ENCODE results near the gene CHGA.

The CHGA gene

DNA sequence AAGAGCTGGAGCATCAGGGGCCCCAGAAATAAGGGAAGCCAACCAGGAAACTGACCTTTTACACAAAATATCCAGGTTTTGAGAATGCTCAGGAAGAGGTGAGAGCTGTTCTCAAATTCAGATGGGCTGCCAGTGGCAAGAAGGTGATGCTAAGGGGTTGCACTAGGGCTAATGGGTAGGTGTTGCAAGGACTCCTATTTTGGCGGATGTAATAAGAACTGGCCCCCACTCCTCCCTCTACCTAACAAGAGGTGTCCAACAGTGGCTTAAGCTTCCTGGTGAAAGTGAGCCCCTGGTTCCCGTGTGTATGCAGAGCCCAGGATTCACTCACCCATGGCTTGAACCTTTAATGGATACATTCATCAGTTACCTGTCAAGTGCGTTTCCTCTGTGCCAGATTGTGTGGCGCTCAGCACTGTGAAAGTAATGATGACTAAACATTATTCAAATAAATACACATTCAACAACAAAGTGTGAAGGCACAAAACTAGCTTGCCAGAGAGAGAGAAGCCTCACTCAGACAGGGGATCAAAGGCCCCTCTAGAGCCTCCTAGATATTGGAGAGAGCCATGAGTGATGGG is 705 bp upstream of the CHGA start:
- TF ChIP-seq, protein P1, sequence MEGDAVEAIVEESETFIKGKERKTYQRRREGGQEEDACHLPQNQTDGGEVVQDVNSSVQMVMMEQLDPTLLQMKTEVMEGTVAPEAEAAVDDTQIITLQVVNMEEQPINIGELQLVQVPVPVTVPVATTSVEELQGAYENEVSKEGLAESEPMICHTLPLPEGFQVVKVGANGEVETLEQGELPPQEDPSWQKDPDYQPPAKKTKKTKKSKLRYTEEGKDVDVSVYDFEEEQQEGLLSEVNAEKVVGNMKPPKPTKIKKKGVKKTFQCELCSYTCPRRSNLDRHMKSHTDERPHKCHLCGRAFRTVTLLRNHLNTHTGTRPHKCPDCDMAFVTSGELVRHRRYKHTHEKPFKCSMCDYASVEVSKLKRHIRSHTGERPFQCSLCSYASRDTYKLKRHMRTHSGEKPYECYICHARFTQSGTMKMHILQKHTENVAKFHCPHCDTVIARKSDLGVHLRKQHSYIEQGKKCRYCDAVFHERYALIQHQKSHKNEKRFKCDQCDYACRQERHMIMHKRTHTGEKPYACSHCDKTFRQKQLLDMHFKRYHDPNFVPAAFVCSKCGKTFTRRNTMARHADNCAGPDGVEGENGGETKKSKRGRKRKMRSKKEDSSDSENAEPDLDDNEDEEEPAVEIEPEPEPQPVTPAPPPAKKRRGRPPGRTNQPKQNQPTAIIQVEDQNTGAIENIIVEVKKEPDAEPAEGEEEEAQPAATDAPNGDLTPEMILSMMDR (IDR thresholded peaks at IDR 0.05; ENCODE audit: insufficient read depth, low read length, missing control alignments): no peak
- POLR2A ChIA-PET: no interaction called here
- H3K4me3 ChIP-seq (ENCODE audit: low read depth, low read length): no peak overlapping the region
- DNase-seq (ENCODE audit: low read depth, low spot score): no peak
- CTCF ChIA-PET: no interaction called here

DNA sequence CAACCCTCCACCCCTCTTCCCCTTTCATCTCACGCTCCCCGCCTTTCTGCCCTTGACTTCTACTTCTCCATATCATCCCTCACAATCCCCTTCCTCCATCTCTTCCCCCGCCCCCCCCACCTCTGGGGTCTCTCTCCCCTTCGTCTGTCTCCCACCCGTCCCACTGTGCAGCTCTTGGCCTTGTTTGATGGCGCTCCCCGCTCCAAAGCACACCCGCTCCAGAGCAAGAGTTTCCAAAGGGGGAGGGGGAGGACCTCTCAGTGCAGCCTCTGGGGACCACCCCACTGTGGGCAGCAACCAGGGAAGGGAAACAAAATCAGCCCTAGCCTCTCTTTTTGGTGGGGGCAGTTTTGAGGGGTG is 774 bp downstream of the CHGA start:
- CTCF ChIA-PET: no interaction called here
- POLR2A ChIA-PET: no interaction called here
- no peak for DNase-seq (ENCODE audit: low read depth, low spot score)
- TF ChIP-seq, protein P1 (IDR thresholded peaks at IDR 0.05; ENCODE audit: insufficient read depth, low read length, missing control alignments): no peak
- no peak overlapping the region for H3K4me3 ChIP-seq (ENCODE audit: low read depth, low read length)

DNA sequence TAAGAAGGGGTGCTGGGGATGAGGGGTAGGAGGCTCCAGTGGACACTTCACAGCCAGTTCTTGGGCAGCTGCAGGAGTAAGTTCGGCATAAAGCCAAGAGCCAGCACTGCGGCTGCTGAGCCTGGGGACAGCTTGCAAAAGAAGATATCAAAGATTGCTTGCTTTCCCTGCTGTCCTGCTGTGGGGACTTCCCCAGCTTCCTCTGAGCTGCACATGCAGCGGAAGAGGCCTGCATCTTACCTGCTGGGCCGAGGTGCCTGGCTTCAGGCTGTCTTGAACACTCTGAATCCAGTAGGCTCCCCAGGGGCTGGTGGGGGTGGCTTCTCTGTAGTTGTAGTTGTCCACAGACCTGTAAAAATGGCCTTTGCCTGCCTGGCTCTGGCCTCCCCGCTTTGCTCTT is 1.3 kb downstream of the CHGA start:
- H3K4me3 ChIP-seq (ENCODE audit: low read depth, low read length): no peak overlapping the region
- DNase-seq (ENCODE audit: low read depth, low spot score): no peak
- TF ChIP-seq, protein P1 (IDR thresholded peaks at IDR 0.05; ENCODE audit: insufficient read depth, low read length, missing control alignments): no peak
- ChIA-PET CTCF (no interaction called here), POLR2A (no interaction called here)

DNA sequence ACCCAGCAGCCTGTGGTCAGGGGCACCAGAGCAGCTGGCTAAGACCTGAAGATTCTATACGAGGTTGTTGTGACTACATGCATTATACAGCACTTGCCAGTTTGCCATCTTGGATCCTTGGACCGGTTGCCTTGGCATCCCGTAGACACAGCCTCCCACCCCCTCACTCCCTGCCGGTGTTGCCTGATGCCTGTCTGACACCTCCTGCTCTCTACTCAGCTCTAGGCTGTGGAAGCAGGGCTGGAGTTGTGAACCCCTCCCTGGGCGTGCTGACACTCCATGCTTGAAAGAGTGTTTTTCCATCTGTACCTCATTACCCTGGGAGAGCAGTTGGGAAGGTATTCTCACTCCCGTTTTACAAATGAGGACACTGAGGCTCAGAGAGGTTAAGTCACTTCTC is 2.5 kb downstream of the CHGA start:
- no peak for DNase-seq (ENCODE audit: low read depth, low spot score)
- TF ChIP-seq, protein P1 (IDR thresholded peaks at IDR 0.05; ENCODE audit: insufficient read depth, low read length, missing control alignments): no peak
- H3K4me3 ChIP-seq (ENCODE audit: low read depth, low read length): no peak overlapping the region
- ChIA-PET CTCF (no interaction called here), POLR2A (no interaction called here)

DNA sequence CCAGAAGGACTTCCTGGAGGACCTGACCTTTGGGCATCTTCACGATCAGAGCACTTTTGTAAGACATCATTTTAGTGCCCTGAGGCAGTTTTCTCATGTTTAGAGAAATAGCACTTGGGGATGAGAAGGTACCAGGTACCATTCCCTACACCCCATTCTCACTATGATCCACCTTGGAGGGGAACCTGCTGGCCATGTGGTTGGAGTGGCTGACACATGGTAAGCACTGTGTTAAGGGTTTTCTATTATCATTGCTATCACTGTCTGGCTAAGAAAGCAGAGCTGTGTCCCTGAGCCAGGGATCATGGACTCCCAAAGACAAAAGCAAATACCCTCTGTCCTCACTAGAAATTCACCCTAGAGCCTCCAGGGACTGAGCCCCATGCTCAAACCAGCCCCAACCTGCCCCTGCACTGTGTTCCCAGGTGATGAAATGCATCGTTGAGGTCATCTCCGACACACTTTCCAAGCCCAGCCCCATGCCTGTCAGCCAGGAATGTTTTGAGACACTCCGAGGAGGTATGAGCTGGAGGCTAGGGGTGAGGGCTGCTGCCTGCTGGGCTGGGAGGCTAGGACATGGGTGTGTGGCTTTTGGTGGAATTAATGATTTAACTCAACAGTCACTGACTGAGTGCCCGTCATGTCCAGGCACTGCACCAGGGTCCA is 3.4 kb downstream of the CHGA start:
- CTCF ChIA-PET: no interaction called here
- POLR2A ChIA-PET: no interaction called here
- TF ChIP-seq, protein P1 (IDR thresholded peaks at IDR 0.05; ENCODE audit: insufficient read depth, low read length, missing control alignments): no peak
- no peak overlapping the region for H3K4me3 ChIP-seq (ENCODE audit: low read depth, low read length)
- DNase-seq (ENCODE audit: low read depth, low spot score): no peak

DNA sequence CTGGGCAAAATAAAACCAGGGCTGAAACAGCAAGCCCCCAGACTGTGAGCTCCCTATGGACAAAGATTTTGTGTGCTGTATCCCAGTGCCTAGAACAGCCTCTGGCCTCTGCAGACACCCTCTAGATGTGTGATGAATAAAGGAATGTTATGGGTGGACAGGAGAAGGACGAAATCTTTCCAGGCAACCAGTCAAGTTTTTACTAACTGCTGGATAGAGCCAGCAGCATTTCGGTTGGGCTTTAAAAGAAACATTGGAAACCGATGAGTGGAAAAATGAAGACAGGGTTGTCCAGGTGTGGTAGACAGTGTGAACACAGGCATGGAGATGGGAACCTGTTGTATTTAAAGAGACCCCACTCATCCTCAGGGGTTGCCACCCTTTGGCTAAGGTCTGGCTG is 4.0 kb downstream of the CHGA start:
- no peak overlapping the region for H3K4me3 ChIP-seq (ENCODE audit: low read depth, low read length)
- POLR2A ChIA-PET: no interaction called here
- no peak for DNase-seq (ENCODE audit: low read depth, low spot score)
- CTCF ChIA-PET: no interaction called here
- TF ChIP-seq, protein P1 (IDR thresholded peaks at IDR 0.05; ENCODE audit: insufficient read depth, low read length, missing control alignments): no peak

Measured in AG04449 (cell line).